22Rv1 (cell line): Measurements from ENCODE around the gene ALDH7A1.

Source experiments
- CTCF ChIP-seq: fragments of 450-650 bp; IDR thresholded peaks from 2 replicates; pipeline ENCODE4 v1.5.1; 2017; ENCODE audit warnings: mild to moderate bottlenecking
- ZFX ChIP-seq: fragments of 450-650 bp; IDR thresholded peaks from 2 replicates; pipeline ENCODE4 v1.6.1; 2017; ENCODE audit warnings: antibody characterized with exemption, borderline replicate concordance

- no peak for TF ChIP-seq CTCF
- TF ChIP-seq ZFX, result no peak
Measured at GRCh38 chr5:126512451-126512850, 82.6 kb downstream of the ALDH7A1 start.
